T-cell (primary cell): ENCODE measurements around the gene RNPEPL1. TPM values are rescaled to one million over a fixed set of nuclear protein-coding genes. Genes with fewer than 3 reads are reported as not detected.
A peak's percentile ranks its signal among the peaks of the same experiment; 100 is the strongest.
"Not testable (repeated sequence)": the region's sequence is repeated elsewhere in the genome, so short reads cannot be mapped to it uniquely, and the experiment has no call there.

Source experiments
- ATAC-seq, 4 experiments: fragments of 200-7000 bp in 3 of 4; fragments of 150-1000 bp in 1 of 4; cut with Tn5 transposase; replicated peaks in 1 of 4; 1 replicate in 3 of 4; 2 replicates in 1 of 4; pipeline ENCODE4 v1.10.0; 2021; ENCODE audit warnings: moderate library complexity in 3 of 4, mild to moderate bottlenecking in 2 of 4, moderate number of reproducible peaks in 1 of 4
- CTCF ChIA-PET, 2 donors: fragments of 300-600 bp; sonication (Branson Sonifier 250); formaldehyde crosslinking; loops; one replicate each; lab custom pipeline; 2022; ENCODE audit warnings: antibody characterized with exemption in 2 of 2; lab: Charles Lee
- POLR2A ChIA-PET, 2 donors: fragments of 300-600 bp; sonication (Branson Sonifier 250); formaldehyde crosslinking; loops; one replicate each; lab custom pipeline; 2022; ENCODE audit warnings: antibody characterized with exemption in 2 of 2; lab: Charles Lee
- DNase-seq, 35 experiments: peaks; one replicate each; pipeline versions ENCODE4 v3.0.0 to v3.0.0-alpha.2; 2013 to 2023
- H3K27ac ChIP-seq: one replicate; pipeline ENCODE4 v1.5.1; 2013; ENCODE audit warnings: low read length
- H3K27me3 ChIP-seq, 2 experiments: replicated peaks in 1 of 2; 1 replicate in 1 of 2; 2 replicates in 1 of 2; pipeline versions ENCODE4 v1.6.1 to v1.7.0; 2013; ENCODE audit warnings: low read length in 1 of 2, mixed read lengths in 1 of 2; ENCODE audit not compliant: control insufficient read depth in 2 of 2, insufficient read depth in 2 of 2; ENCODE audit errors: extremely low read depth in 1 of 2
- H3K36me3 ChIP-seq, 2 donors: 1 replicate in 1 of 2; 2 replicates in 1 of 2; pipeline versions ENCODE4 v1.6.1 to v1.7.0; 2013; ENCODE audit warnings: low read length in 1 of 2; ENCODE audit not compliant: control insufficient read depth in 2 of 2, insufficient read depth in 1 of 2; ENCODE audit errors: extremely low read depth in 1 of 2
- H3K4me1 ChIP-seq, 2 experiments: 1 replicate in 1 of 2; 2 replicates in 1 of 2; pipeline versions ENCODE4 v1.6.1 to v1.7.0; 2013; ENCODE audit warnings: low read length in 2 of 2, mixed read lengths in 1 of 2; ENCODE audit not compliant: insufficient read depth in 2 of 2, control insufficient read depth in 1 of 2; ENCODE audit errors: extremely low read depth in 1 of 2
- H3K4me3 ChIP-seq, 2 donors: 1 replicate in 1 of 2; 2 replicates in 1 of 2; pipeline versions ENCODE4 v1.5.1 to v1.7.0; 2013; ENCODE audit warnings: mild to moderate bottlenecking in 2 of 2, low read length in 1 of 2, moderate library complexity in 1 of 2; ENCODE audit not compliant: control insufficient read depth in 1 of 2; ENCODE audit errors: extremely low read depth in 1 of 2
- H3K9me3 ChIP-seq: 2 replicates; pipeline ENCODE4 v1.7.0; 2013
- H3K27ac Mint-ChIP-seq, 2 donors: one replicate each; pipeline ENCODE4 v1.8.0; 2020 to 2021; ENCODE audit warnings: mild to moderate bottlenecking in 2 of 2, mixed read lengths in 2 of 2
- H3K27me3 Mint-ChIP-seq, 2 donors: one replicate each; pipeline ENCODE4 v1.8.0; 2021 to 2022; ENCODE audit warnings: mixed read lengths in 2 of 2
- H3K36me3 Mint-ChIP-seq: one replicate; pipeline ENCODE4 v1.8.0; 2021; ENCODE audit warnings: mixed read lengths
- H3K4me1 Mint-ChIP-seq, 3 donors: one replicate each; pipeline ENCODE4 v1.8.0; 2020 to 2022; ENCODE audit warnings: mixed read lengths in 3 of 3, mild to moderate bottlenecking in 1 of 3
- H3K4me3 Mint-ChIP-seq, 3 donors: one replicate each; pipeline ENCODE4 v1.8.0; 2020 to 2022; ENCODE audit warnings: mild to moderate bottlenecking in 3 of 3, mixed read lengths in 3 of 3, moderate library complexity in 3 of 3
- H3K9me3 Mint-ChIP-seq, 3 donors: one replicate each; pipeline ENCODE4 v1.8.0; 2020 to 2022; ENCODE audit warnings: mixed read lengths in 3 of 3
- WGBS: methylation state at CpG from one replicate; pipeline ENCODE4 v1.1.5; 2013; ENCODE audit warnings: missing lambda C conversion rate; ENCODE audit not compliant: insufficient coverage; 5-methylcytosine and 5-hydroxymethylcytosine counted together
- total RNA-seq, 35 experiments: library from RNA in 6 of 35; stranded (reverse) in 6 of 35; fragments of 120-200 nt in 1 of 35; gene quantifications; one replicate each; pipeline versions ENCODE4 v1.2.1 to v1.2.4 and lab custom pipeline; 2013 to 2026

The RNPEPL1 gene
- total RNA-seq, 5 donors from 2014 or later (not counting 1 experiment from before 2014, with no cell fraction given) = 87.6 to 202 (median 189) TPM

GRCh38 chr2:240563231-240563630 lies 5.1 kb upstream of the RNPEPL1 start:
- Mint-ChIP-seq H3K4me1 (peaks cover 75 to 79% (median 77%) of the 10 kb centered on the region in 3 donors), H3K36me3 (peaks cover 16% of the 10 kb centered on the region), H3K4me3 (peak overlapping the region in 1 of 3 donors; percentile 87), H3K27ac (peak overlapping the region; percentile 98 to 99)
- H3K4me3 ChIP-seq, ATAC-seq, H3K27me3 ChIP-seq, H3K27me3 Mint-ChIP-seq, POLR2A ChIA-PET, H3K27ac ChIP-seq, H3K9me3 Mint-ChIP-seq, DNase-seq, H3K9me3 ChIP-seq: not testable (repeated sequence)
- CTCF ChIA-PET = interaction anchor here in 1 of 2 donors (4.5 kb wide), 1 partner anchor 49 kb away, joined by 31 read pairs; no protein-coding TSS in a partner anchor
- H3K36me3 ChIP-seq = peaks cover 0 to 12% of the 10 kb centered on the region in 2 donors
- WGBS = over 99% methylated on average over 16 of the region's 17 CpGs
- H3K4me1 ChIP-seq = peaks cover 46 to 85% of the 10 kb centered on the region in 2 experiments

- peaks cover 11% of the 10 kb centered on the region for H3K36me3 Mint-ChIP-seq
- ChIA-PET CTCF (interaction anchor here (0.6 to 4.5 kb wide), 2 partner anchors 25 to 50 kb away, joined by 3 to 31 read pairs; no protein-coding TSS in a partner anchor), POLR2A (interaction anchor here in 1 of 2 donors (2.4 kb wide), 1 partner anchor 22 kb away, joined by 15 read pairs; the partner anchor contains the start of gene CAPN10)
- Histone ChIP-seq H3K27me3 (no peaks in the 10 kb centered on the region), H3K27ac (peak overlapping the region; percentile 94), H3K4me3 (no peak overlapping the region), H3K36me3 (peaks cover 0 to 10% of the 10 kb centered on the region in 2 donors), H3K4me1 (peaks cover 44 to 78% of the 10 kb centered on the region in 2 experiments), H3K9me3 (no peaks in the 10 kb centered on the region)
- H3K27ac Mint-ChIP-seq = peak overlapping the region; percentile 98 to 99
- H3K9me3 Mint-ChIP-seq = no peaks in the 10 kb centered on the region
- H3K27me3 Mint-ChIP-seq = no peaks in the 10 kb centered on the region
- H3K4me1 Mint-ChIP-seq = peaks cover 67 to 71% (median 69%) of the 10 kb centered on the region in 3 donors
- ATAC-seq (no peak), DNase-seq (peak in 1 of 35 experiments; percentile 0)
- WGBS = 93% methylated on average over 7 of the region's 12 CpGs
- peak overlapping the region; percentile 87 to 91 (median 90) for H3K4me3 Mint-ChIP-seq
These were observed 4.2 kb upstream of the RNPEPL1 start for GRCh38 chr2:240563951-240564560.

- Mint-ChIP-seq H3K4me1 (peaks cover 65 to 71% (median 68%) of the 10 kb centered on the region in 3 donors), H3K27me3 (no peaks in the 10 kb centered on the region), H3K27ac (peak overlapping the region; percentile 98 to 99), H3K36me3 (peaks cover 11% of the 10 kb centered on the region), H3K9me3 (no peaks in the 10 kb centered on the region), H3K4me3 (peak overlapping the region; percentile 87 to 91 (median 90))
- Histone ChIP-seq H3K27ac (peak overlapping the region; percentile 94), H3K4me3 (peak overlapping the region; percentile 32 to 67), H3K4me1 (peaks cover 42 to 78% of the 10 kb centered on the region in 2 experiments), H3K36me3 (peaks cover 0 to 13% of the 10 kb centered on the region in 2 donors), H3K9me3 (no peaks in the 10 kb centered on the region), H3K27me3 (no peaks in the 10 kb centered on the region)
- 33% methylated on average over 1 of the region's 10 CpGs for WGBS
- CTCF ChIA-PET = interaction anchor here in 1 of 2 donors (3.0 to 4.5 kb wide), 3 partner anchors 15 to 51 kb away, joined by 31 to 51 read pairs (median 31); partner anchors contain the start of gene CAPN10
- DNase-seq = peak in 9 of 35 experiments; percentile 0 to 52 (median 30)
- ATAC-seq = no peak
- POLR2A ChIA-PET = interaction anchor here (0.6 to 2.4 kb wide), 2 partner anchors 22 to 26 kb away, joined by 3 to 15 read pairs; partner anchors contain the start of gene CAPN10 (in 1 of the 2)
These were observed 3.5 kb upstream of the RNPEPL1 start for GRCh38 chr2:240564561-240565332.

GRCh38 chr2:240565333-240566202 lies 2.7 kb upstream of the RNPEPL1 start:
- ChIA-PET POLR2A (interaction anchor here (0.6 to 2.4 kb wide), 2 partner anchors 21 to 27 kb away, joined by 3 to 15 read pairs; partner anchors contain the start of gene CAPN10 (in 1 of the 2)), CTCF (interaction anchor here (1.0 to 4.5 kb wide), 9 partner anchors 8 to 139 kb away, joined by 3 to 51 read pairs (median 8); partner anchors contain the start of genes CAPN10 (in 2 of the 2), ANKMY1 (in 1 of the 2) and GPR35 (in 1 of the 2))
- Mint-ChIP-seq H3K9me3 (no peaks in the 10 kb centered on the region), H3K4me3 (peak overlapping the region; percentile 87 to 91 (median 90)), H3K36me3 (peaks cover 11% of the 10 kb centered on the region), H3K27me3 (no peaks in the 10 kb centered on the region), H3K27ac (peak overlapping the region; percentile 98 to 99), H3K4me1 (peaks cover 70 to 76% (median 73%) of the 10 kb centered on the region in 3 donors)
- peak; percentile 50 to 58 (median 54) for ATAC-seq
- WGBS = 3% methylated on average over 17 of the region's 26 CpGs
- peak overlapping the region; percentile 94 for H3K27ac ChIP-seq
- DNase-seq = peak; percentile 78 to 94 (median 88)
- peaks cover 0 to 16% of the 10 kb centered on the region in 2 donors for H3K36me3 ChIP-seq
- H3K9me3 ChIP-seq = no peaks in the 10 kb centered on the region
- H3K27me3 ChIP-seq = no peaks in the 10 kb centered on the region
- H3K4me1 ChIP-seq = peaks cover 49 to 83% of the 10 kb centered on the region in 2 experiments
- H3K4me3 ChIP-seq = peak overlapping the region; percentile 67 to 69

GRCh38 chr2:240566203-240567136 lies 1.8 kb upstream of the RNPEPL1 start:
- ChIA-PET POLR2A (interaction anchor here in 1 of 2 donors (2.4 kb wide), 1 partner anchor 20 kb away, joined by 15 read pairs; the partner anchor contains the start of gene CAPN10), CTCF (interaction anchor here (1.0 to 4.5 kb wide), 9 partner anchors 9 to 138 kb away, joined by 3 to 51 read pairs (median 8); partner anchors contain the start of genes CAPN10 (in 2 of the 2), ANKMY1 (in 1 of the 2) and GPR35 (in 1 of the 2))
- DNase-seq (peak; percentile 86 to 97 (median 93)), ATAC-seq (peak; percentile 64 to 73 (median 67))
- peak overlapping the region; percentile 98 to 99 for H3K27ac Mint-ChIP-seq
- peaks cover 0 to 22% of the 10 kb centered on the region in 2 donors for H3K36me3 ChIP-seq
- no peaks in the 10 kb centered on the region for H3K27me3 Mint-ChIP-seq
- no peaks in the 10 kb centered on the region for H3K9me3 Mint-ChIP-seq
- peaks cover 50 to 88% of the 10 kb centered on the region in 2 experiments for H3K4me1 ChIP-seq
- peak overlapping the region; percentile 87 to 91 (median 91) for H3K4me3 Mint-ChIP-seq
- H3K9me3 ChIP-seq = no peaks in the 10 kb centered on the region
- peak overlapping the region; percentile 82 to 83 for H3K4me3 ChIP-seq
- peaks cover 75 to 80% (median 76%) of the 10 kb centered on the region in 3 donors for H3K4me1 Mint-ChIP-seq
- H3K27ac ChIP-seq = peak overlapping the region; percentile 94
- H3K27me3 ChIP-seq = peaks cover 0 to 2% of the 10 kb centered on the region in 2 experiments
- peaks cover 9% of the 10 kb centered on the region for H3K36me3 Mint-ChIP-seq
- WGBS = 7% methylated on average over 35 of the region's 53 CpGs
